Stimulated activated CD4-positive, alpha-beta T cell treated with anti-CD3 and anti-CD28 coated beads, TNF-alpha, amount 100 ng/mL, for 24 hours (primary cell): ENCODE data around the gene ZNF30.
"Not testable (repeated sequence)": the region's sequence is repeated elsewhere in the genome, so short reads cannot be mapped to it uniquely, and the experiment has no call there.

Experiments
- DNase-seq, 3 experiments: peaks; one replicate each; pipeline ENCODE4 v3.0.0-alpha.2; 2020; ENCODE audit warnings: low read depth in 3 of 3

ZNF30 gene

DNA sequence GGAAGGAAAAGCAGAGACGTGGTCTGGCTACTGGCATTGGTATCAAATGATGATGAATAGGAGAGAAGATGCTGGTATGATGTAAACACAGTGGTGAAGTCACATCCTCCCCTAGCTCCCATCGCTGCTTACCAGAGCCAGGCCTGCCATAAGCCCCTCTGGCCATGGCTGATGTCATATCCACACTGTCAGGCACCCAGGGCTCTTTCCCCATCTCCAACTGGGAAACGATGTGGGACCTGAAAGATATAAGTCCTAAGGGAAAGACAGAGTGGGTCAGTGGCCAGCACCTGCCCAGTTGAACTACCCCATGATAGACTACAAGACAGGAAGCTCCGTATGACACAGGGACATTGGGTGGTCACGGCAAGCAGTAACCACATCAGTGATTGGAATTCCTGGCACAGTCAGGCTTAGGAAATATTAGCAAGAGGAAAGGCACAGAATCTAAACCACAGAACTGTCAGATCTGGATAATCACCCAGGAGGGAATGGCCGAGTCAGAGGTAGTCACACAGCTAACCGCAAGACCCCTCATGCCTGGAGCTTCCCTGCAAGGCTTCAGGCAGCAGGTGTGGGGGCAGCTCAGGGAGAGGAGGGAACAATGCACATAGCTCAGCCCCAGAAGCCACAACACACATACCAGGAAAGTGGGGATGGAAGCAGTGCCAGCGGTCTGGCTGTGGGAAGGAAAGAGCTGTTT is 33.6 kb downstream of the ZNF30 start:
- no peak for DNase-seq

DNA sequence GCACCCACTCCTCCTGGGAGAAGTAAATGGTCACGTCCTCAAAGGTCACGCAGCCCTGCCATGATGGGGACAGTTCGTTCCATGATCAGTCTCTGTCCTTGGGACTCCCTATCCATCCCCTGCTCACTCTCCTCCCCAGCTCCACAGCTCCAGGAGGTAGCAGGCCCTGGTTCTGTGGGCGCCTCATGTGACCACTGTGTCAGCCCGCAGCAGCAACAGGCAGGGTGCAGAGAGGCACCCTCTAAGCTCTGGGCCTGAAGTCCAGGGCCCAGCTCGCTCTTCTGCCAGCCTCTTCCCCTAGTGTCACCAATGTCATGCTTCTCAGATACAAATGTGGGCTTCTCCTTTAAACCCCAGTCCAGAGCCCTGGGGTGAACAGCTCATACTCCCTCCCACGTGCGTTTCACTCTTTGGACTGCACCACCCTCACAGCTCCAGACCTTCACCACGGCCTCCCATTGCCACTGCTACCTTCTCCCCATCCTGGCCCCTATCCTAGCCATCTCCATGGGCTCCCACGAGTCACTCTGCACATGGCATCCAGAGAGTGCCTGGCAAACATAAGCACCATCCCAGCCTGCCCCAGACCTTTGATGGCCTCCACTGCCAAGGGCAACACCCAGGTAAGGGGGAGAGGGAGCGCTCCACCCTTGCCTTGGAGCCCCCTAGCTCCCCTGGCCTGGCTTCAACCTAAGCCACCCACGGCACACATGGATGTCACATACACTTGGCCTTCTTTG is 34.4 kb downstream of the ZNF30 start:
- no peak for DNase-seq

DNA sequence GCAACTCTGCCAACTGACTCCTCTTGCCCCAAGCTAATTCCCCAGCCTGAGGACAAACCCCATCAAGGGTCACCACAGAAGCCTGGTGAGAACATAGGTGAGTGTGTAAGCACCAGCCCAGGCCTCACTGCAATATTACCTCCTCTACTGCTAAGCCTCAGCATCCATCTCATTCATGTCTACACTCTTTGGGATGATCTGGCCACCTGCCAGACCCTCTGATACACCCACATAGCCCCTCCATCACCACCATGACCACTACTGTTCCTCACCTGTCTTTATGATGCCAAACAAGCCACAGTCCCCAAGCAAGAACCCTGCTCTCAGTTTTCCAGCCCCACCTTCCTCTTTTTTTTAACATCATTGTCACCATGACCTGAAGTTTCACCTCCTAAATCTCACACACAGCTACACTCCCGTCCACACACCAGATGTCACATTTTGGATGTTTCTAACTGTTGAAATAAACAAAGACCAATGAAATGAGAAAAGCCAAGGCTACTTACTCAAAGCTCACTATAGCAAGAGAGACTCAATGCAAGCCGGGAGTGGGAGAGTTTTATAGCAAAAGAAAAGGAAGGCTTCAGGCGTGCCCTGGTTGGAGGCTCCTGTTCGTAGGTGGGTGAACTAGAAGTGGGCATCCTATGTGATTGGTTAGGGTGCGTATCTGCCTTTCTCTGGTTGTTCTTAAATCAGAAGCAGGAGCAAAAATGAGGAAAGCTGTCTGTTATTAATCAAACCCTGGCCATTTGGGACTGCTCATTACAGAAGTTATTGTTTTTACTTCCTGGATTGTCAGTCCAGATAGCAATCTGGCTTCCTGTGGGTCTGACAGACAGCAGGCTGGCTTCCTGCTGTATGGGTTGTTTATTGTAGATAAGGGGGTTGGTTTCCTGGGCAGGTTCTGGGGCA is 35.3 kb downstream of the ZNF30 start:
- DNase-seq = no peak

DNA sequence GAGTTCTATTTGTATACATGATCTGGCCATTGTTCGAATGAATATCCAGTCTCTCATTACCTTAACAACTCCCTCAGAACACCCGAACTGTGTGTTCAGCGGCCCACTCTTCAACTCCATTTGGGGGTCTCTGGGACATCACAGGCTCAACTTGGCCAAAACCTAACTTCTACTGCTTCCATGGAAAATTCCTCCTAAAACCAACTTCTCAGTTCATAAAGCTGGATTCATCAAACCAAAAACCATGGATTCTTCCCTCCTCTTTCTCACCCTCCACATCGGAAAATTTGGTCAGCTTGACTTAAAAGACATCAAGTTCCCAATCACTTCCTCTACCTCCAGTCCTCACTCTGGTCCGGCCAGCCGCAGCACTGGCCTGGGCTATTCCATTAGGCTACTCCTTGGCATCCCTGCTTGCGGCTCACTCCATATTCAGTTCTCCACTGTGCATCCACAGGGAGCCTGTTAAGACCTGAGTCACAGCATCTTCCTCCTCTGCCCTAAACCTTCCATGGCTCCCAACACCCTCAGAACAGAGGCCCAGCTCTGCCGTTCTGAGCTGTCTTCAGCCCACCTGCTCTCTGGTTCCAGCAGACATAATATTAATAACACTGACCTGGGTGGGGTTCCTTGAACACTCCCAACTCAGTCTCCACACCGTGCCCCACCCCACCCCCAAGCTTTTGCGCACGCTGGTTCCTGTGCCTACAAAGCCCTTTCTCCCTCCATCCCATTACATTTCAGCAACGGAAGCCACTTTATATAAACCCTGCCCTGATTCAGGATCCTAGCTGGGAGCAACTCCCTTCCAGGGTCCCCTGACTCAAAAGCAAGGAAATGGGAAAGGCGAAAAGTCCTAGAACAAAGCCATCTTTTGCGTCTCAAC is 36.2 kb downstream of the ZNF30 start:
- DNase-seq = peak in 1 of 3 experiments; percentile 21

DNA sequence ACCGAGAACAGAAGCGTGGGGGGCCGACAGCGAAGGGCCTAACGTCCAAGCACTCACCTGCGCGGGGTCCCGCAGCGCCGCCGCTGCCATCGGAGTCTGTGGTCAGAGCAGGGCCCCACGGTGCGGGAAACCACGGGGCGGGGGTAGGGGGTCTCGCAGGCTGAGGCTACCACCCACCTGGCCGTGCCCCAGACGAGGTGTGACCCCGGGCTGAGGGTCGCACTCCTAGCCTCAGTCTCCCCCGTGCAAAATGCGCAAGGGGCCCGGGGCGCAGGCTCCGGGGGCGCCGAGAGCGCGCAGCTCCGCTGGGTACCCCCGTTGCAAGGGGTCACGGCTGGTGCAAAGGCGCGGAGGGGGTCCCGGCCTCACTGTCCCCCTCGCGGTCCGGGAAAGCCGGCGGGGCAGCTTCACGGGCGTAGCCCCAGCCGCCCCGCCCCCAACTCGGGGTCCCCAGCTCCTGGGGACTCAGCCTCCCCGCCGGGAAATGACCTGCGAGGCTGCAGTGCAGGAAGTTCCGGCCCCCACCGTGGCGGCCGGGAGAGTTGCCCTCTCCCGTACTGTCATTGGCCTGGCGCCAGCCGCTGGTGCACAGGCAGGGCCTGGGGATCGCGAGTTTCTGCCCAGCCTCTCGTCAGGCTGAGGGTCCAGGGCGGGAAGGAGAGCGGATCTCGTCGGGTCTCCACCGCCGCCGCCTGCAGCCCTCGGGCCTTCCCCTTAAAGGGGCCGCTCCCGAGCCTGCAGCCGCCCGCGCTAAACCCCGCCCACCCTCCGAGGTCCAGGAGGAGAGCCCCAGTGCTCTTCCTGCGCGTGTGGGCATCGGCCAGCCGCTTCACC is 37.1 kb downstream of the ZNF30 start, which contains the start of gene ZNF792:
ZNF792 (minus strand) TSS at position 657 of the 834 bp plus-strand sequence; CDS start at position 90, 567 bp downstream.
- peak in 1 of 3 experiments; percentile 60 for DNase-seq

DNA sequence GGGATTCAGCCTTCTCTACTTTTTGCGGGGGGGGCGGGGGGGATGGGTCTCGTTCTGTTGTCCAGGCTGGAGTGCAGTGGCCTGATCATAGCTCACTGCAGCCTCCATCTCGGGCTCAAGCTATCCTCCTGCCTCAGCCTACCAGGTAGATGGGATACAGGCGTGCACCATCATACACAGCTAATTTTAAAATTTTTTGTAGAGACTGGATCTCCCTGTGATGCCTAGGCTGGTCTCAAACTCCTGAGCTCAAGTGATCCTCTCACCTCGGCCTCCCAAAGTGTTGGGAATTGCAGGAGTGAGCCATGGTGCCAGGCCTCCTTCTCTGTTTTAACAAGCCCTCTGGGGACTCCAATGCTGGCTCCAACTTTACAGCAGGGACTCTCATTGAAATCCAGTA is 37.9 kb downstream of the ZNF30 start:
- DNase-seq = no peak

DNA sequence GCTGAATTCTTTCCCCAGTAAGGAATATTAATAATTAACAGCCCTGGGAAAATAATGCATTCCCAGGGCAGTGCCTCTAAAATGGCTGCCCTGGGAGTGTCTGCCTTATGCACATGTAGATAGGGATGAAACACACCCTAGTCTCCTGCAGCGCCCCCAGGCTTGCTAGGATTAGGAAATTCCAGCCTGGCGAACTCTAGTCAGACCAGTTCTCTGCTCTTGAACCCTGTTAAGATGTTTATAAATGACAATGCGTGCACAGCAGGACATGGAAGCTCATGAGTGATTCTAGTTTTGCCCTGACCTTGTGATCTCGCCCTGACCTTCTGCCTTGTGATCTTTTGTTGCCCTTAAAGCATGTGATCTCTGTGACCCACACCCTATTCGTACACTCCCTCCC is 38.8 kb downstream of the ZNF30 start:
- DNase-seq = not testable (repeated sequence)

DNA sequence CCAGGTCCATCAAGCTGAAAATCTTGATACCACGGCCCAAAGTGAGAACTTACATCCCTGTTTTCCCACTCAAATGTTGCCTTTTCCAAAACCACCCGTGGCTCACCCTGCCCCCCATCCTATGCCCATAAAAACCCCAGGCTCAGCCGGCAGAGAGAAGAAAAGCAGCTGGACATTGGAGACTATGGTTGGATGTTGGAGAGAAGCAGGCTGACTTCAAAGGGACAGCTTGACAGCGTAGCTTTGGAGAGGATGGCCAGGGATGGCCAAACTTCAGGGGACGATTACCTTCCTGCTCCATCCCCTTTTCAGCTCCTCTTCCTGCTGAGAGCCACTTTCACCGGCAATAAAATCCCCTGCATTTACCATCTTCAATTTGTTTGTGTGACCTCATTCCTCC is 40.8 kb downstream of the ZNF30 start:
- DNase-seq = no peak

DNA sequence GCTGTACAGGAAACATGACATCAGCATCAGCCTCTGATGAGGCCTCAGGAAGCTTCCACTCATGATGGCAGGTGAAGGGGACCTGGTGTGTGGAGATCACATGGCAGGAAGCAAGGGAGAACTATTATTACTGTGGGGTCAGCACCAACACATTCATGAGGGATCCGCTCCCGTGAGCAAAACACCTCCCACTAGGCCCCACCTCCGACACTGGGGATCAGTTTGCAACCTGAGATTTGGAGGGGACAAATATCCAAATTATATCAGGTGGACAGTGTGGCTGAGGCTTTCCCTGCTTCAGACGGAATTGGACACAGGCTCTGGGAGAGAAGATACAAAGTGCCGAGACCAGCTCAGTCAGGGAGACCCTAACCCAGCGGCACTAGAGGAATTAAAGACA is 43.0 kb downstream of the ZNF30 start:
- DNase-seq = no peak

DNA sequence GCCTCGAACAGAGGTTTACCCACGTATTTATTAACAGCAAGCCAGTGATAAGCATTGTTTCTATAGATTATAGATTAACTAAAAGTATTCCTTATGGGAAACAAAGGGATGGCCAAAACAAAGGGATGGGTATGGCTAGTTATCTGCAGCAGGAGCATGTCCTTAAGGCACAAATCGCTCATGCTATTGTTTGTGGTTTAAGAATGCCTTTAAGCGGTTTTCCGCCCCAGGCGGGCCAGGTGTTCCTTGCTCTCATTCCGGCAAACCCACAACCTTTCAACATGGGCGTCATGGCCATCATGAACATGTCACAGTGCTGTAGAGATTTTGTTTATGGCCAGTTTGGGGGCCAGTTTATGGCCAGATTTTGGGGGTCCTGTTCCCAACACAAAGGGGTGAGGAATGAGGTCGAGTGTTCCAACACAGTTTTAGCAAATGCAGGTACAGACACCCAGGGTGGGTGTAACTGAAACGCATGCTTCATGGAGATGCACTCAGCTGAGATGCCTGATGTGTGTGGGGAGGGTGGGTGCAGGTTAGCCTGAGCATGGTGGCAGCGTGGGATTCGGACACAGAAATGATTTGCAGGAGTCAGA is 43.6 kb downstream of the ZNF30 start:
- not testable (repeated sequence) for DNase-seq

DNA sequence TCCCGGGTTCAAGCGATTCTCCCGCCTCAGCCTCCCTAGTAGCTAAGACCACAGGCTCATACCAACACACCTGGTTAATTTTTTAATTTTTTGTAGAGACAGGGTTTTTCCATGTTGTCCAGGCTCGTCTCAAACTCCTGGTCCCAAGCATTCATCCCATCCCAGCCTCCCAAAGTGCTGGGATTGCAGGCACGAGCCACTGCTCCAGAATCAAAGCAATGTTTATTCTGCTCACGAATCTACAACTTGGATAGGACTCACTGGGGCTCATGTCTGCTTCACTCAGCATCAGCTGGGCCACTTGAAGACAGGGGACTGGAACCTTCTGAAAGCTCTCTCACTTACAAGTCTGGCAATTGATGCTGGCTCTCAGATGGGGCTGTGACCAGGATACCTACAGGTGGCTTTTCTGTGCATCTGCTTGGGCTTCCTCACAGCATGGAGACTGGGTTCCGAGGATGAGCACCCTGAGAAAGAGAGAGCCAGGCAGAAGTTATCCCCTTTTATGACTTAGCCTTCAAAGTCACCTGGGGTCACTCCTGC is 45.5 kb downstream of the ZNF30 start:
- DNase-seq = no peak

DNA sequence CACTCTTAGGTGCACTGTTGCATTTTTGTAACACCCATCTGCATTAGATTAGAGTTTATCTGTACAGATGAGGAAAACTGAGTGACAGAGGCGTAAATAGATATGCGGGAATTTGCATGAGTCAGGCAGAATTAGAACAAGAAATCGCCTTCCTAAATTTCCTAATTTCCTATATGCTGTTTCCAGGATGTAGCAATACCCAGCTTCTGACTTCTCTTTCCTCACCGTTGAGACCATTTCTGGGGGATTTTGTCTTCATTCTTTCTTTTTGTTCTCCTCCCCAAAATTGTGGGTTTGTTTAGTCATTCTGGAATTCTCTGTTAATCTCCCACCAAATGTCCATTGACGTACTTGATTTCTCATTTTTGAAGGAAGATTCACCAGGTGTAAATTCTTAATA is 47.9 kb downstream of the ZNF30 start:
- no peak for DNase-seq

DNA sequence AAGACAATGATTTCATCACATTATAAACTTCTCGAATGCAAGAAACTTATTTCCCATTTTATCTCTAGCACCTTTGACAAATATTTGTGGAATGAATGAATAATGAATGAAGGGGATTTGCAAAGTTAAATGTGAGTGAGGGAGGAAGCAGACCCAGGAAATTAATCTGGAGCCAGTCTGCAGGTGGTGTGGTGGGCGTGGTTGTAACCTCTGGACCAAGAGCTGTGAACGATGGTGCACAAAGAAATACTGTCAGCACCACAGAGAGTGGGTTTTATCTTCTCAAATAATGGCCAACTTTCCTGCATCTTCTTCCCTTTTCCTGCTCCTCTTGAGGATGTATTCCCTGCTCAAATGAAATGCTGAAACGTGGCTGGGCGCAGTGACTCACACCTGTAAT is 48.4 kb downstream of the ZNF30 start:
- DNase-seq = no peak

DNA sequence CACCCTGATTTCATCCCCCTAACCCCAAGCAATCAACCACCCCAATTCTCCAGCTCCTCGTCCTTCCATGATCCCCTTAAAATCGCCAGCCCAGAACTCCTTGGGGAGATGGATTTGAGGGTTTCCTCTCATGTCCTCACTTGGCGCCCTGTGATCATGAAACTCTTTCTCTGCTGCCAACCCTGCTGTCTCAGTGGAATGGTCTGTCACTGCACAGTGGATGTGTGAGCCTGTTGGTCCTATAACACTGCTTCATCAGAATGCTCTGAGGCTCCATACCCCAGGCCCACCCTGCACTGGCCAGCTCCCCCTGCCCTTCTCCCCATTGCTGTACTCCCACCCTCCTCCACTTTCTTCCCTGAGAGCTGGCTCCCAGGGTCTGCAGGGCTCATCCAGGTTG is 49.9 kb downstream of the ZNF30 start:
- no peak for DNase-seq

DNA sequence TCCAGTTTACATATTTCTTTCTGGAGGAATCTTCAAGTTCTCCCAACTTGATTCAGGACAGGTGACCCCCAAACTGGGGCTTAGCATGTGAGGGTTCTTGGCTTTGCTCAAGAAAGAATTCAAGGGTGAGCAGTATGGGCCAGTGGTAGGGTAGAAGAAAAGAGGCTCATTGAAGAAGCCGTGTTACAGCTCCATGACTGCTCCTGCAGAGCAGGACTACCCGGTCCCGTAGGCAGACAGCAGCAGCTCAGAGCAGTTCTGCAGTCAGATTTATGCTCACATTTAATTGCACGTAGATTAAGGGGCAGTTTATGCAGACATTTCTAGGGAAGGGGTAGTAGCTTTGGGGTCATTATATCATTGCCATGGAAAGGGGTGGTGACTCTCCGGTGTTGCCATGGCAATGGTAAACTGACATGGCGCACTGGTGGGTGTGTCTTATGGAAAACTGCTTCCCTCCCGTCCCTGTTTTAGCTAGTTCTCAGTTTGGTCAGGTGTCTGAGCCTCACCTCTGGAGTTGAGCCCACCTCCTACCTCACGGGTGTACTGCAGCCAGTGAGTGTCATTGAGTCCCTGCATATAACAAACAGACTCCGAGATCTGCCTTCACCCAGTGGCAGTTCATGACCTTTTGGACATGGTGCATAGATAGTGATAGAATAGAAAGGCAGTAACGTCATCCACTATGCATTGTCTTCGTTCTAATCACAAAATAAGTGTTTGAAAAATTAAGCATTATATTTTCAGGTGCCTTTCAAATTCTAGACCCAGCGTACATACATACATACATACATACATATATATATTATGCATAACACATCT is 53.3 kb downstream of the ZNF30 start:
- no peak for DNase-seq

DNA sequence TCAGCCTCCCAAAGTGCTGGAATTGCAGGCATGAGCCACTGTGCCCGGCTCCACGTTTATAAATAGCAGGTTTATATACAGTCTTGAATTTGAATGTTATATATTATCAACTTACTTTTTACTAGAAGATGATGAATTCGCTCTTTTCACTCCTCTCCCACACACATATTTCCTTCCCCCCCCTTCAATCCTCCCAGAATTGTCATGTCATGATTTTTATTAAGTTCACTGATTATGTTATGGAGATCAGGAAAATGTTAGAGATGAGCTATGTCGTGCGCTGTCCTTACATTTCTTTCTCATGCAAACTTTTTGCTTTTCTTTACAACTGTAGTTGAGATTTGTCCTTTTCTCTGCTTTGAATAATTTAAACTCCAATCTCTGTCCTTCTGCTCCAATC is 55.6 kb downstream of the ZNF30 start:
- DNase-seq = no peak

DNA sequence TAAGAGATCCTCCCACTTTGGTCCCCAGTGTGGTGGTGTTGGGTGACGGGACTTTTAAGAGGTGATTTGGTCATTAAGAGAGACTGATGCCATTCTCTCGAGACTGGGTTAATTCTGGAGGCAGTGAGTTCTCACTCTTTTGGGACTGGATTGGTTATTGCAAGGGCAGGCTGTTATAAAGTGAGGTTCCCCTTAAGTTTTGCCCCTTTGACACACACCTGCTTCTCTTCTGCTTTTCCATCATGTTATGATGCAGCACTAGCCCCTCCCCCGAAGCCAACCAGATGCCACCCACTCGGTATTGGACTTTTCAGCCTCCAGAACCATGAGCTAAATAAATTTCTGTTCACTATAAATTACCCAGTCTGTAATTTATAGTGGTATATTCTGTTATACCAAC is 57.1 kb downstream of the ZNF30 start:
- no peak for DNase-seq

DNA sequence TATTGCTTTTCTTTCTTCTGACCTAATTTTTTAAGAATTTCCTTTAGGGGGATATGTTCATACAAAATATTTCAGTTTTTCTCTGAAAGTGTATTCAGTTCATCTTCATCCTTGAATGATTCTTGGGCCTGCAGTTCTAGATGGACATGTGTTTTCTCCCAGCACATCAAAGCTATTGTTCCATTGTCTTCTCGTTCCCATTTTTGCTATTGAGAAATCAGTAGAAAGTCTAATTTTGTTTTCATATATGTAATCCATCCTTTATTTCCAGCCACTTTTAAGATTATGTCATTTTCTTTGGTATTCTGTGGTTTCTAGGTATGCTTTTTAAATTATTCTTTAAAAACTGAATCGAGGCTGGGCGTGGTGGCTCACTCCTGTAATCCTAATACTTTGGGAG is 57.6 kb downstream of the ZNF30 start:
- no peak for DNase-seq
